Stimulated activated CD4-positive, alpha-beta T cell treated with anti-CD3 and anti-CD28 coated beads, Interleukin-2, amount 100 ng/mL, for 4 hours (primary cell): Measurements from ENCODE around the gene ASPHD1.
"Not testable (repeated sequence)": the region's sequence is repeated elsewhere in the genome, so short reads cannot be mapped to it uniquely, and the experiment has no call there.

ENCODE experiments used
- DNase-seq: peaks from one replicate; pipeline ENCODE4 v3.0.0-alpha.2; 2020; ENCODE audit warnings: low read depth

The ASPHD1 gene

DNA sequence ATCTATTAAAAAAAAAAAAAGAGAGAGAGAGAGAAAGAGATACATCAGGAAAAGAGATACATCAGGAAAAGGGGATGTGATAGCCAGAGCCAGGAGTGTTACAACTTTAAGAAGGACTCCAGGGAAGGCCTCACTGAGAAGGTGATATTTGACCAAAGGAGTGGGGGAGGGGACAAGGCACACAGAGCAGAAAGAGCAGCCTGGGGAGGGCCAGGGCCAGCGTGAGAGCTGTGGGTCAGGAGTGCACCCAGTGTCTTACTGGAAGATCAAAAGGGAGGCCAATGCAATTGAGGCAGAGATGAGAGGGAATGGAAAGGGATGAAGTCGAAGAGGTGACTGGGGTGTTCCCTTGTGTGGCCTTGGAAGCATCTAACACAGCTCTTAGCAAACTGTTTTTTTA, 7.7 kb downstream of the ASPHD1 start:
- DNase-seq: no peak

DNA sequence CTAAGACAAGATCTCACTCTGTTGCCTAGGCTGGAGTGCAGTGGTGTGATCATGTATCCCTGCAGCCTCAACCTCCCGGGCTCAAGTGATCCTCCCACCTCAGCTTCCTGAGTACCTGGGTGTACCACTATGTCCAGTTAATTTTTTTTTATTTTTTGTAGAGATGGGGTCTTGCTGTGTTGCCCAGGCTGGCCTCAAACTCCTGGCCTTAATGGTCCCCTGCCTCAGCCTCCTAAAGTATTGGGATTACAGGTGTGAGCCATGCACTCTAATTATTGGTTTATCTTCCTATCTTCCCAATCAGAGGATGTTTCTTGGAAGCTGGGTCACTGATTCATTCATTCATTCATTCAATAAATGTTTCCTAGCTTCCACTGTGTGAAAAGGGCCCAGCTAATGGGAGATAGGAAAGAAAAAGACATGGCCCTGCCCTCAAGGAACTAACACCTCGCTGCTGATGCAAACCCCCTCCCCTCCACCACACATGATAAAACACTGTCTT, 8.5 kb downstream of the ASPHD1 start:
- no peak for DNase-seq

DNA sequence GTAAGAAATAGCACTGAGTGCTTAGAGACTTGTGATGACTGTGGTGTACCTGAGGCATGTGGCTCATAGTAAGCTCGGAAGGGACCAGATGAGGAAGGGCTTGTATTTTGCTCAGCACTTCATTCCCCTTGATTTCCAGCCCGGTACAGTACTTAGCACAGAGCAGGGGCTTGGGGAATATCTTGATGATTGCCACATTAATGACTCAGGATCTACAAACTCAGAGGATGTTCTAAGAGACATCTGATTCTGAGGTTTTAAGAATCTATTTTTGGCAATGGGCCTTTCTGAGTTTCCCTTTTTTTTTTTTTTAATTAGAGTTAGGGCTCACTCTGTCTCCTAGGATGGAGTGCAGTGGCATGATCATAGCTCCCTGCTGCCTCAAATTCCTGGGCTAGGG, 9.1 kb downstream of the ASPHD1 start:
- no peak for DNase-seq

DNA sequence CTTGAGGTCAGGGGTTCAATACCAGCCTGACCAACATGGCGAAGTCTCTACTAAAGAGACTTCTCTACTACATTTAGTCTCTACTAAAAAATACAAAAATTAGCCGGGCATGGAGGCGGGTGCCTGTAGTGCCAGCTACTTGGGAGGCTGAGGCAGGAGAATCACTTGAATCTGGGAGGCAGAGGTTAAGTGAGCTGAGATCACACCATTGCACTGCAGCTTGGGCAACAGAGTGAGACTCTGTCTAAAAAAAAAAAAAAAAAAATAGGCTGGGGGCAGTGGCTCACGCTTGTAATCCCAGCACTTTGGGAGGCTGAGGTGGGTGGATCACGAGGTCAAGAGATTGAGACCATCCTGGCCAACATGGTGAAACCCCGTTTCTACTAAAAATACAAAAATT, 9.6 kb downstream of the ASPHD1 start:
- DNase-seq: not testable (repeated sequence)

DNA sequence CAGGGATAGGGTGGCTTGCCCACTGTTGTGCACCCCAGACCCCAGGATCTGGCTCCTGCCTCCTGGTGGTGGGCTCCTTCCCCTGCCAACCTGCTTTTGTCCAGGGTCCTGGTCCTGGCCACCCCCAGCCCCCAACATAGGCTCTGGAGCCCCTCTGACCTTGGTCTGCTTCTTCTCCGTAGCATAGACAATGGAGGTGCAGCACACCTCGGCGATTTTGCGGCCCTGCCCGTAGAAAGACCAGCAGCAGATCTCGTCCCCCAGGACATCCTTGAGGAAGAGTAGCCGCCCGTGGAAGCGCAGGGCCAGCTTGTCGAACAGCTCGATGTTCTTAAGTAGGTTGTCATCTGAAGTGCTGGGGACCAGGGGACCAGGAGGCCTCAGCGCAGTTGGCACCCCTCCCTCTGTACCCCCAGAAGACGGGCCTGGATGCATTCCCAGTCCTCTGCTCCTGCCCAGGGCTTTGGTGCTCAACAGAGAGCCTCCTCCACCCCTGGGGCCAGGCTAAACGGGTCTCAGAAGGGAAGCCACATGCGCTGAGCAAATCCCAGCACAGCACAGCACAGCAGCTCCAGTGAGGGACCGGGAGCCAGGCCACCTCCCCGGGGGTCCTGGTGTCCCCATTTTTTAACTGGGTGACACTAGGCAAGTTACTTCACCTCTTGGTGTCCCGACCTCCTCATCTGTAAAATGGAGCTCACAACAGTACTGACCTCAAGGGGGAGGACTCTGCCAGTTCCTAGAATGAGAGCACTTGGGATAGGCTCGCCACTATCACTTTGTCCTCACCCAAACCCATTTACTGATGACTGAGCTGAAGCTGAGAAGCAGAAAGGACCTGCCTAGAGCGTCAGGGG, 10.8 kb downstream of the ASPHD1 start:
- no peak for DNase-seq

DNA sequence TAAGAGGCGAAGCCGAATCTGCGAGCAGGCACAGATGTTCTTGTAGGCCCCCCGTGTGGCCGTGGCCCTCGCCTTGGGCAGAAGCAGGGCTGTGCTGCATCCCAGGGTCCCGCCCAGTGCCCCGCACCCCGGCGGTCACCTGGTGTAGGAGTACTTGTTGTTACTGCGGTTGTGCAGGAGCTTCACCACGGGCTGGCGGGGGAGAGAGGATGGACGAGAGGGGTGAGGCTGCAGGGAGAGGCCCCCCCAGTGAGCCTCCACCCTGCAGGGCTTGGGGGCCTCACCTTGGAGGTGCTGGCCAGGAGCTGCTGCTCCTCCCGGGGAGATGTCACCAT, 11.4 kb downstream of the ASPHD1 start:
- DNase-seq: no peak

DNA sequence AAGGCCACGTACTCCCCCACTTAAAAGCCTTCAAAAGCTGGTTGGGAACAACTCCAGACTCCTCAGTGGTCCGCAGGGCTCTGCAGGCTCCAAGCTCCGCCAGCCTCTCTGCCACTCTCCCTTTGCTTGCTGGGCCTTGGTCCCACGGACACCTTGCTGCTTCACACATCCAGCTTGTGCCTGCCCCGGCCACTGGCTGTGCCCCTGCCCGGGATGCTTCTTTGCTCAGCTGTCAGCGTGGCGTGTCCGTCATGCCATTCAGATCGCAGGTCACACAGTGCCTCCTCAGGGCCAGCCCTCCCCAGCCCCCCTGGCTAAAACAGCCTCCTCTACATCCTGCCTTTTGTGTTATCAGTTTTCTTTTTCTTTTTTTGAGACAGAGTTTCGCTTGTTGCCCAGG, 11.8 kb downstream of the ASPHD1 start:
- DNase-seq: no peak

DNA sequence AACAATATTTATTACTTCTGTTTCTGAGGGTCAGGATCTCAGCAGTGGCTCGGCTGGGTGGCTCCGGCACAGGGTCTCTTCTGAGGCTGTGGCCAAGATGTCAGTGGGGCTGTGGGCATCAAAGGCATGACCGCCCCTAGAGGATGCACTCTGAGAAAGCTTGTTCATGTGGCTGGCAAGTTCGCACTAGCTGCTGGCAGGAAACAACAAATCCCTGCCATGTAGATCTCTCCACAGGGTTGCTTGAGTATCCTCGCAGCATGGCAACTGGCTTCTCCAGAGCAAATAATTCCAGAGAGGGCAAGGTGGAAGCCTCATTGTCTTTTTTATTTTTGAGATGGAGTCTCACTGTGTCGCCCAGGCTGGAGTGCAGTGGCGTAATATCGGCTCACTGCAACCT, 13.2 kb downstream of the ASPHD1 start:
- no peak for DNase-seq

DNA sequence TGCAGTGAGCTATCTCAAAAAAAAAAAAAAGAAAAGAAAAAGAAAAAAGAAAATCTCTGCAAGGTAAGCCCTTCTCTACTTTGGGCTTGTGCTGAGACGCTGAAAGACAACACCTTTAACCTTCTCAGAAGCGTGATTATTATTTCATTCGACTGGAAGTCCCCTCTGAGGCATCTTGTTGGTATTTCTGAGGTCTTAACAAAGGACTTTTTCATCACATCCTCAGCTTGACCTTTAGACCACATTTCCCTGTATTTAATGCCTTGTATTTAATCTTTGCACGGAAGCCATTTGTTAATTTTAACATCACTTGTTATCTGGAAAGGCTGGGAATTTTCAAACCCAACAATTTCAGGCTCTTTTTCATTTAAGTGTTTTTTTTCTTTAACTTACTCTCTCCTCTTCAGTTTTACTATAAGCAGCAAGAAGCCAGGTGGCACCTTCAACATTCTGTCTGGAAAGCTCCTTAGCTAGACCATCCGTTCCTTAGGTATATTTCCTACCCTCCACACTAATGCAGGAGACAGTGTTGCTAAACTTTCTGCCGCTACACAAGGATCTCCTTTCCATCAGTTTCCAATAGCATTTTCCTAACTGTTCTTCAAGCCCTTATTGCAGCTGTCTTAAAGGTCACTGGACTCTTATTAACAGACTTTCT, 15.4 kb downstream of the ASPHD1 start:
- DNase-seq: no peak

DNA sequence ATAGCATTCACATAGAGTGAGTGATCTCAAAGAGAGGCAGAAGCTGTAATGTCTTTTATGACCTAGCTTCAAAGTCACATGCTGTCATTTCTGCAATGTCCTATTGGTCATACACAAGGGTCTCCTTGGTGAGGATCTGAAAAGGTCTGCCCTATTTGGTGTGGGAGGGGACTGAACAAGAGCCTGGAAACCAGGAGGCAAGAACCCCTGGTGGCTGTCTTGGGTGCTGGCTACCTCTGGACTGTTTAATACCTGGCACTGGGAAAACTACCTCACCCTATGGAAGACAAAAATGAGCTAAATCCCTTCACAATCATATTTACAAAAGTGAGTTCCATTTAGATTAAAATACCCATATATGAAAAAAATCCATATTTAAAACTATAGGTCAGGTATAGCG, 16.7 kb downstream of the ASPHD1 start:
- DNase-seq: no peak

DNA sequence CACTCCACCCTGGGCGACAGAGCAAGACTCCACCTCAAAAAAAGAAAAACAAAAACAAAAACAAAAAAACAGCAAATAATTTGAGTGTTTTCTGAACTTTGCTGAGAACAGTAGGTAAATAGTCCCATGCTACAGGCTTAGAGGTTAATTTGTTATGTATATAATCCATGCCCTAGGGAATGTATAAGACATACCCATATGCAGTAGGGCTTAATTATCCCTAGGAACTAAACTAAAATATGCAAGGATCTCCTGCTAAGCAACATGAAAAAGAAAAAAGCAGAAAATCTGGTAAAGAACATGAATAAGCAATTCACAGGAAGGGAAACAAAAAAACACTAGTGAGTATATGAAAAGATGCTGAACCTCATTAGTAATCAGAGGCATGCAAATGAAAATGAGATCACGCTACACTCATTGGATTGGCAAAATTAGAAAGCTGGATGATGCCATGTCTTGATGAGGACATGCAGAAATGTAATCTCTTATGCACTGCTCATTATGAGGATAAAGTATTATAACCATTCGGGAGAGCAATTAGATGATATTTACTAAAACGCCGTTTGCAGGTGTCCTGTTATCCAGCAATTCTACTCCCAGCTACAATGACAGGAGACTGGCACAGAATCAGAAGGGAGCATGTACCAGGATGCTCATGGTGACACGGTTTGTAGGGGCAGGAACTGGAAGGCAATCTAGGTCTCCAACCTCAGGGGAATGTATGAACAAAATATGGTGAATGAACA, 20.2 kb downstream of the ASPHD1 start:
- DNase-seq: no peak

DNA sequence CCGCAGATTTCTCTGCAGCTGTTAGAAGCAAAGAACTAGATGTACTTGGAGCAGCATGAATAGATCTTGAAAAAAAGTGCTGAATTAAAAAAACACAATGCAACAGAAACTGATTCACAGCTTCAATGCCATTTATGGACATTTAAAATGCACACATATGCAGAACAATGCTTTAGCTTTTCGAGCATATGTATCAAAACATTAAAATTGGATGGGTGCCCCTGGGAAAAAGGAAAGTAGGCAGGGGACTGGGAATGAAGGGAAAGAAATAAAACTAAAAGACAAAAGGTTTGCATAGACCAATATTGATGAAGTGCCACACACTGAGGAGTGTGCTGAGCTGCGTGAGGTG, 20.7 kb downstream of the ASPHD1 start:
- DNase-seq: no peak

DNA sequence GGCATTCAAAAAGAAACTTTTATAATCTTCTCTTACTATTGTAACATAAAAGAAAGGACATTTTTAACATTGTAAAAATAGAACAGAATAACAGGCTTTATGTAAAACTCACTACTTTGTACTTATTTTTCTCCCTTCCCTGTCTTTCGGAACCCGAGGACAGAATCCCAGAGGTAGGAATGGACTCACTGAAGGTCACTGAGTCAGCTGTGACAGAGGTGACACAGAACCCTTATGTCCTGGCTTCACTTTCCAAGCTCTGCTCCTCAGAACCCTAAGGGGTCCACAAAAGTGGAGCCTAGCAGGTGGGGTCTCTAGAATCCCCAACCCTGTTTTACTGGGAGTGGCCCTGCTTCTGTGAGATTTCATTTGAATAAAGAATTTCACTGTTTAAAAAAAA, 22.0 kb downstream of the ASPHD1 start:
- no peak for DNase-seq

DNA sequence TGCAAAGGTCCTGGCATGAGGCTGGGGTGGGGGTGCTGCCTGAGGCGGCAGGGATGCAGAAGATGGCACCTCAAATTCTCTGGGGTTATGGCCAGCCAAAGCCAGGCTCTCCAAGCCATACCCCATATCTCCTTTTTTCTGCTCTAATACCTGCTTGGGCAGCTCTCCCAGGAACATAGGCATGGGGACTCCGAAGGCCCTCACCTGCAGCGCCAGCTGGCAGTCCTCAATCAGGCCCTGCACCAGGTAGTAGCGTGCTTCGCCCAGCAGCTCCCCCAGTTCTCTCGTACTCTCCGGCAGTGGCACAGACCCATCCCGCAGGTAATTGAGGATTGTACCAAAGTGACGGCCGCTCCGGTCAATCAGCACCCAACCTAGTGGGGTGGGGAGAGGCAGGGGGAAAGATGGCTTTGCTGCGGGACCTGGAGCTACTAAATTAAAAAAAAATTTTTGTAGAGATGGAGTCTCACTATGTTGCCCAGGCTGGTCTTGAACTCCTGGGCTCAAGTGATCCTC, 22.8 kb downstream of the ASPHD1 start:
- no peak for DNase-seq

DNA sequence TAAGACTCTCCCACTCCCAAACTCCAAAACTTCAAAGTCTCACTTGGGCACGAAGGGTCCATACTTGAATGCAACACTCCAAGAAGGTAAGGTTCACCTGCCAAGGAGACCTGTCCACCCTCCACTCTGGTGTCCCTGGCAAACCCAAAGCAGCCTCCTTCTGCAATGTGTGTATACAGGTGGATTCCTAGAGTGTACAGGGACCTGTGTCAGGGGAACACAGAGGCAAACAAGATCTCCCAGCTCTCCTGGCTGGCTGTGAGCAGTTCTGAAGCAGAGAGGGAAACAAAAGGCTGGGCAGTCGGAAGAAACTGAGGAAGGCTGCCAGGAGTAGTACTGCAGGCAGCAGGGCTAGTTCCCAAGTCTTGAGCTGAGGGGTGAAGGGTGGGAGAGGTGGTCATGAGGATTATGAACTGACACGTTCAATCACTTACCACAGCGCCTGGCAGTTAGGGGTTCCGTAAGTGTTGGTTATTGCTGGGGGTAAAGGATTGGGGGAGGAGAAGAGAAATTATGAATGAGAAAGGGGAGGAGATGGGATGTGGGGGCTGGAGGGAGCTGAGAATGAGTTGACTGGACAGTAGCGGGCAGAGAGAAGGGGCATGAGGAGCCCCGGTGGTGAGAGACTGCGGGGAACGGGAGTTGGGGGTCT, 24.9 kb downstream of the ASPHD1 start:
- DNase-seq: no peak

DNA sequence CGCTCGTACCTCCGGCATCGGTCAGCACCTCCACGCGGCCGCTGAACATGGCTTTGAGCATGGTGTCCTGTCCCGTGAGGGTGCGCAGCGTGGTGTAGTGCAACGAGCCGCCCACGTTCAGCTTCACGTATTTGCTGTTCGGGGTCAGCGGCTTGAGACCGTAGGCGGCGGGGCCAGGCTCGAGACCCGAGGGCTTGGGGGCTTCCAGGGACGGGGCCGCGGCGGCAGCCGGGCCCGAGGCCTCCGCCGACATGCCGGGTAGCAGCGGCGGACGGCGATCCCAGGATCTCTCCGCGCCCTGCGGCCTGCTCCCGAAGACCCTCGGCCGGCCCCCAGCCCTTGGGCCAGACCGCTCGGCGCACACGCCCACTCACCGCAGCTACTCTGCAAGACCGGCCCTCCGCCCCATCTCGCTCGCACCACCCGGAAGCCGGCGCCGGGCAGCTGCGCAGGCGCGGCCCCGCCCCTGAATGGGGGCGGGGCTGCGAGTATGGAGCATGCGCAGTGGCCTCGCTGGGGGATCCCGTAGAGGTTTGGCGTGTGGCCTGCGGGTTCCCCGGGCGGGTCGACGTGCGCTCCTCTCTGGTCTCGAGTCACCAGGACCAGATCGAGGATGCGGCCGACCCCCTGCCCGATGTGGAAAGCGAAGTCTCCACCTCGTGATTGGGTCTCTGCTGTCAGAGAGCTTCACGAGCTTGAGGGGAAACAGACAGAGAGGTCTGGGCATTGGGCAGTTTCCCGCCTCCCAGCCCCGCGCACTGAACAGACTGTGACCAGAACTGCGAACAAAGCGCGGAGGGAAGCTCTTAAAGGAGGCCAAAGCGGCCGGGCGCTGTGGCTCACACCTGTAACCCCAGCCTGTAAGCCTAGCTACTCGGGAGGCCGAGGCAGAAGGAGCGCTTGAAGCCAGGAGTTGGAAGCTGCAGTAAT, 25.8 kb downstream of the ASPHD1 start, which contains the start of gene KCTD13:
Gene KCTD13 (minus strand): TSS at position 446 of the 930 bp plus-strand sequence. CDS start 193 bp downstream, at position 253.
- DNase-seq: peak; percentile 75

DNA sequence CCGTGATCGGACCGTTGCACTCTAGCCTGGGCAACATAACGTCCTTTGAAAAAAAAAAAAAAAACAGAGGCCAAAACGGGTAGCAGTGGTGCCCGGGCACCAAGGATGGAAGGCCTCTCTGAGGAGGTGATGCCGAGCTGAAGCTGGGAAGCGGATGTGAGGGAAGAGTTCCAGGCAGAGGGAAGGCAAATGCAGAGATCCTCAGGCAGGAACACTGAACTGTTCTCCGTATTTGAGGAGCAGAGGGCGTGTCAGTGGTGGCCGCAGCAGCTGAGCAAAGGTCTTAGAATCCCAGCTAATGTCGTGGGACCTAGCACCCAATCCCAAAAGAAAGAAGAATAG, 26.4 kb downstream of the ASPHD1 start:
- no peak for DNase-seq

DNA sequence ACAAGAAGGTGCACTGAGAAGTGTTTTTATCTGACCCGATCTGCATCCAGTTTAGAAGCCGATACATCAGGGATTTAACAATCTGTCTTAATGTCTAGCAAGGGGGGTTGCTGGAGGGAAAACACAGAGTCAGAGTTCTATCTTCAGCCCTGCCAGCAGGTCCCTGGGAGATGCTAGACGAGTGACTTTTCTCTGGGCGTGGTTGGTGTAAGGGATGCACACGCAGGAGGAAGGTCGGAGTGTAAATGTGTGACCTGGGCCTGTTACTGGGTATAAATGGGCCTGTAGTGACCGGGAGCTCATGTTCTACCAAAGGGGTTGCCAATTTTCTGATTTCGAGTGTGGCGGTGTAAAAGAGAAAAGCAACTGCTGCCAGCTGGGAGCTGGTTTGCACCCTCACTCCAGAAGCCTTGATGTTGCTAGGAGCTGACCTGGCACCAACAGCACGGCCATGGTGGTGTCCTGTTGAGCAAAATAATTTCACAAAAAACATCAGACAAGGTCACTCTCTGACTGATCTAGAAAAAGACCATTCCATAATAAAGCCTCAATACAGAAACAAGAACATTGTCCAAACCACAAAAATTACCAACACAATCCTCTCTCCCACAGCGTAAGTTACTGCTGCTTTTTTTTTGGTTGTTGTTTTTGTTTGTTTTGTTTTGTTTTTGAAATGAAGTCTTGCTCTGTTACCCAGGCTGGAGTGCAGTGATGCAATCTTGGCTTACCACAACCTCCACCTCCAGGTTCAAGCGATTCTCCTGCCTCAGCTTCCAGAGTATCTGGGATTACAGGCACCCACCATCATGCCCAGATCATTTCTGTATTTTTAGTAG, 27.0 kb downstream of the ASPHD1 start:
- no peak for DNase-seq

DNA sequence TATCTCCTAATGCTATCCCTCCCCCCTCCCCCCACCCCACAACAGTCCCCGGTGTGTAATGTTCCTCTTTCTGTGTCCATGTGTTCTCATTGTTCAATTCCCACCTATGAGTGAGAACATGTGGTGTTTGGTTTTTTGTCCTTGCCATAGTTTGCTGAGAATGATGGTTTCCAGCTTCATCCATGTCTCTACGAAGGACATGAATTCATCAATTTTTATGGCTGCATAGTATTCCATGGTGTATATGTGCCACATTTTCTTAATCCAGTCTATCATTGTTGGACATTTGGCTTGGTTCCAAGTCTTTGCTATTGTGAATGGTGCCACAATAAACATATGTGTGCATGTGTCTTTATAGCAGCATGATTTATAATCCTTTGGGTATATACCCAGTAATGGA, 31.5 kb downstream of the ASPHD1 start:
- DNase-seq: not testable (repeated sequence)

DNA sequence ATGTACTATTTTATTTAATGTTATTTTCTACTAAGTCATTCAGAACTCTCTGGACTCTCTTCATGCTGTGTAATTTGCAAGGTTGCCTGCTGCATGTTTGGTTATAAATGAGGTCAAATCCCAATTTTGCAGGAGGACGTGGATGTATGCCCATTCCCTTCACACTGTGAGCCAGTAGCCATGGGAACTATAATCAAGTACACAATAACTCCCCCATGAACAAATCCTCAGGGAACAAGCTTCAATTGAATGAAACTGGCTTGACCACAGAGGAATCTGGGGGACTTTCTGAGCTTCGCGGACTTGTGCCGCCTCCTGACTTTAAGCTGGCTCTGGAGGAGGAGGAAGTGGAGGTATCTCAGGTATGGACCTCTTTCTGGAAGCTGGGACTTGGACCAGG, 40.4 kb downstream of the ASPHD1 start:
- no peak for DNase-seq
